GM18909 (cell line): ENCODE measurements around the gene RELA.

ENCODE experiments used
- ATAC-seq: cut with Tn5 transposase; IDR thresholded peaks from one replicate; pipeline ENCODE4 v1.9.1; 2021; ENCODE audit warnings: mild to moderate bottlenecking; ENCODE audit not compliant: unreplicated experiment, poor library complexity

The RELA gene

DNA sequence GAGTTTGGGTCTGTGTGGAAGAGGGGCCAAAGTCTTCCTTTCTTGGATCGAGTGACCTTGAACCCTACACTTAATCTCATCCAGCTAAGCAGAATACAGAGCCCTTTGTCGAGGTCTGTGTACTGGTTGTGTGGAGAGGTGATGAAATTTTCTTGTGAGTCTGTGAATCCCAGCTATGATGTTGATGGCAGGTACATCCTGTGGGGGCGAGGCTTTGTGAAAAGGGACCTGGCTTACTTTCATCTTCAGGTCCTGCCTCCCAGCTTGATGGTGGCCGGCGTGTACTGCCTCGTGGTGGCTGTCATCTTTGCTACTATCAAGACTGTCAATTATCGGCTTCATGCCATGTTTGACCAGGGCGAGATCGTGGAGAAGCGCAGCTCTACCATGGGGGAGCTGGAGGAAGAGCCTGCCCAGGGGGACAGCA is 46.1 kb downstream of the RELA start:
- ATAC-seq, result no peak

DNA sequence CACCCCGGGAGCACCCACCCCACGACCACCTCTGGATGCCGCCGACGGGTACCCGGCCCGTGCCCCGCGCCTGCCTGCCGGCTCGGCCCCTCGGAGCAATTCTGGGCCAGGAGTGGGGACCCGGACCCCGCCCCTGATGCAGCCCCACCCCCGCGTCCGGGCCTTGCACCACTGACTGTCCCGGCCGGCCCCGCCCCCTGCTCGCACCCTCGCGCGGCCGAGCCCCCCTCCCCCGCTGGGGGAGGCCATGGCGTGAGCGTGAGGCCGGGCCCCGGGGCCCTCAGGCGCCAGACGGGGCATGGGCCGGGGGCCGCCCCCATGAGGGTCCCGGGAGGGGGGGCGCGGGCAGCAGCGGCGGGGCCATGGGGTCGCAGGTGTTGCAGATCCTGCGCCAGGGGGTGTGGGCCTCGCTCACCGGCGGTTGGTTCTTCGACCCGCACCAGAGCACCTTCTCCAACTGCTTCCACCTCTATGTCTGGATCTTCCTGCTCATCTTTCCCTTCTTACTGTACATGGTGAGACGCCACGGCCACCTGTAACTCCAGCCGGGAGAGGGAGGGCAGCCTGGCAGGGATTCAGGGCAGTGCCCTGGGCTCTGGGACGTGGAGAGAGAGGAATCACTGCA is 46.7 kb downstream of the RELA start:
- peak; percentile 9 for ATAC-seq

DNA sequence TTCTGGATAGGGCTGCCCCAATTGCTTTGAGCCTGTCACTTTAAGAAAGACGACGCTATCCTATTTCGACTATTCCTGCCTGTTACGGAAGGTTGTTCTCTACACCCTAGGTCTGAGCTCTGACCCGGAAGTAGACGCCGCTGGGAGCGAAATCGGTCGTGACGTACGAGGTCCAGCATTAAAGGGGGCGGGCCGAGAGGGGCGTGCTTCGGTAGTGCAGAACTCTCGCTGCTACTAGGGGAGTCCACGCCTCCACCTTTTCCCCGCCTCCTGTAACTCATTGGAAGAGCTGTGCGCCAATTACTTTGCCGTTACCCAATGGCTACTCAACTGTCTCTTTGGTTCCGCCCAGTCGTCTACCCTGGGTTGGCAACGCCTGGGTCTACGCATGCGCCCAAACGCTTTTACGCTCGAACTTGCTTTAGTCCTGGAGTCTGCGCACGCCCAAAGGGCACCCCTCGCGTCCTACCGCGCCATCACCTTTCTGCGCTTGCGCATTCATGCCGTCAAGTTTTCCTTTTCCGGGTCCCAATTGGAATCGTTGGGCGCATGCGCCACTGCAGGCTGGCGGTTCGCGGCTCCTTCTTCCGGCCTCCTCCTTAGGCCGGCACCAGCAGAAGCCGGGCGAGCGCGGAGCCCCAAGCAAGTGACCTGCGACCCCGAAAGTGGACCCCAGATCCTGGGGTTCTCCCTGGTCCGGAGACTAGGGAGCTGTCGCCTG is 47.3 kb downstream of the RELA start, which contains the start of gene PCNX3:
Gene PCNX3, plus strand, starts transcription at position 548 of the 721 bp plus-strand sequence. CDS start 536 bp downstream, outside the sequence.
- peak; percentile 81 for ATAC-seq

DNA sequence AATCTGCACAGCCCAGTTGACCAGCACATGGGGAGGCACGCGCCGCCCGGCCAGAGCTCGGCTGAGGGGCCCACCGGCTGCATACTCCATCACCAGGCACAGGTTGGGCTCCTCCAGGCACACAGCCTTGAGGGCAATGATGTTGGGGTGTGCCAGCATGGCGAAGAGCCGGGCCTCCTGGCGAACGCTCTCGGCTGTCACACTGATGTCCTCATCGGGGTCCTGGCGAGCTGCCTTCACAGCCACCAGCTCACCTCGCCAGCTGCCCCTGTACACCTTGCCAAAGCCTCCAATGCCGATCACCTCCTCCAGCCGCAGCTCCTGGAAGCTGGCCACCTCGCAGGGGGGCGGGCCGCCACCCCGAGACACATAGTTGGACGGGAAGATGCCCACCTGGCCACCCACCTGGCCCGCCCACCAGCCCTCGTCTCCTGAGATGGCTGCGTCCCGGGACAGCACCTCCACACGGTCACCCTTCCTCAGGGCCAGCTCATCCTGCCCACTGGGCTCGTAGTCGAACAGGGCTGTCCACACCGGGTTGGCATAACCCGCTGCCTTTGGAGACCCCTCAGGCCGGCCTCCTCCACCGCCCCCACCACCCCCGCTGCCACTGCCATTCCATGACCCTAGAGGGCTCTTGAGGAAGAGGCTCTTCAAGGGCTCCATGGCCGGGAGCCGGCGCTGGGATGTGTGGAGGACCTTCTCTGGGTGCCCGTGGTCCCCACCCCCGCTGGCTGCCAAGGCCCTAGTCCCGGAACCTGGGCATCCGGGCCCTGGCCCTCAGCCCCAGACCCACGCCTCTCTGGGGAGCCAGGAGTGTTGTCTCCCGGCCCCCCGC is 49.4 kb downstream of the RELA start:
- no peak for ATAC-seq

DNA sequence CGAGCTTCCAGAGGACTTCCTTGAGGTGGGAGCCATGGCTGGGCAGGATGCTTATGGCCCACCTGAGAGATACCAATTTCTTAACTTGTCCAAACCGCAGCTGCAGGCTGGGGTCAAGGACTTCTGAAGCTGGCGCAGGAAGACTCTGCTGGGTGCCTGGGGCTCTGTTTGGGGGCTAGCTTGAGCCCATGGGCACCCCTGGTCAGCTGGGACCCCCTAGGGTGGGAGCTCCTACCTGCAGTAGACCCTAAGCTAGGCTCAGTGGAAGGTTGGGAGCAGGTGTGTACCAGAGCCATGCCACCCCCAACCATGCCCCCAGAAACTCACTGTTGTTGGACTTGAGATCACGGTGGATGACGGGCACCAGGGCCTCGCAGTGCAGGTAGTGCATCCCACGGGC is 50.0 kb downstream of the RELA start:
- no peak for ATAC-seq

DNA sequence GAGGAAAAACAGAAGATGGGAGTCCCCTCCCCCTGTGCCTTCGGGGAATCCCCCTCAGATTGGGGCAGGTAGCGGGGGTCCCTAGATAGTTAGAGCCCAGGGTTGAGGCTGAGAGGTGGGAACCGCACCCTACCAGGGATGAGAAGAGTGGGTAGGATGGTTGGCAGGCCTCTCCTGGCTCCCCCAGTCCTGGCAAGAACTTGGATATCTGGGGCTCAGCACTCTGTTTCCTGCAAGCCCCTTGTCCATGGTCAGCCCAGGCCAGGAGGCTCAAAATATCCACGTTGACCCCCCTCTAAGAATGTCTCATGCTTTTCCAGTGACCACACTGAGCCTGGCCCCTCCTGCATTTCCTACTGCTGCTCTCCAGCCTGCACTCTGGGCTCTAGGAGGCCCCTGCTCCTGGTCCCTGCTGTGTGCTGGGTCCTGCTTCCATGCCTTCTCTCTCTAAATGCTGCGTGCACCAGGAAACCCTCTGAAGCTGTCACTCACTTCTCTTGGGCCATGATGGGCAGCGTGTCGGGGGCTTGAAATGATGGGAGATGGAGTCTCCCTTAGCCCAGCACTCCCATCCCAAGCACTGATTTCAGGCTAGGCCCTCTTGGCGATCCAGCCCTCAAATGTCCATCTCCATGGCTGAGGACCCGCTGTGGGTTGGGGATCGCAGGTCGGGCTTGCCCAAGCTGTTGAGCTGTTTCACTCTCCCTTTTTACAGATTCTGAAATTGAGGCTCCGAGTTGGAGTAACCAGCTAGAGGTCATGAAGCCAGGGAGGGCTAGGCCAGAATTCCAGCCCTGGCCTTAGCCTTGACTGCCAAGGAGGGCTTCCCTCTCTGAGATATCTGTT is 50.7 kb downstream of the RELA start:
- no peak for ATAC-seq

DNA sequence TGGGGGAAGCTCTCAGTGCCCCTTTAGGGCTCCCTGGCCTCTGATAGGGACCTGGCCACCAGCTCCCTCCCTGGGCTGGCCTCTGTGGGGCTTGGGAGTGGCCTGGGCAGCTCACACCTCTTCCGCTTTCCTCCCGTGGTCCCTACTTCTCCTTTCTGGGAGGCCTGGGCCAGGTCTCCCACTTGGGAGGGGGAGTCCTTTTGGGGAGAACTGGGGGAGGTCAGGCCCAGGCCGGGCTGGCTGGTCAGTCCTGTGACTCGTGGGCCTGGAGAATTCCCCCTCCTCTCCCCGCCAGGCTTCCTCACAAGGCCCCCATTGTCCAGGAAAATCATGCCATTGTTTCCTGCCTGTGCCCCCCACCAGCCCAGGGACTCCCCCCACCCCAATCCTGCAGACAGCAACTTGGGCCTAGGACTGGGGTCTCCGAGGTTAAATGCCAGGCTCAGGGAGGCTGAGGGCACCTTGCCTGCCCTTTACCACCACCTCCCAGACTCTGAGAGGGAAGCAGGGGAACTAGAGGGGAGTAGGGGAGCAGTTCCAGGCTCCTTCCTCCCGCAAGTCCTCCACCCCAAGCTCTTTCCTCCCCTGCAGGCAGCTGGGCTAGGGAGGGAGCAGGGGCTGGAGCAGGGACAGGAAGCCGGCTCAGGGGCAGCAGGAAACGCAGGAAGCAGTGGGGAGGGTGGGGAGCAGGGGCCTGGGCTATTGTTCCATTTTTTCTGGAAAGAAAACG is 51.5 kb downstream of the RELA start:
- no peak for ATAC-seq

DNA sequence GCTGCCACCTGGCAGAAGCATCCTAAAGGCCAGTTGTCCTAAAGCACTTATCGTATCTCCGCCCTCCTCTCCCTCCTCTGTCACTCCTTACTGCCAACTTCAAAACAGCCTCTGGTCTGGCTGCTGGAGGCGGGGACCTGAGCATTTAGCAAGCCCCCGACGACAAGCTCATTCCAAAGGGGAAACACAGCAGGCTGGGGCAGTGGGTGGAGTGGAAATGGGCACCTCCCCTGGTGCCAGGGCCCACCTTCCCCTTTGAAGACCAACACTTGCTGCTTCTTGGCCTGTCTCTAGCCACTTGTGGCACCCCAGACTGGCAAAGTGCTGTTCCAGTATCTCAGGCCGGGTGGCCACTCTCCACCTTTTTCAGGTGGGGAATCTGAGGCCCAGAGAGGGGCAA is 52.3 kb downstream of the RELA start:
- ATAC-seq, result no peak

DNA sequence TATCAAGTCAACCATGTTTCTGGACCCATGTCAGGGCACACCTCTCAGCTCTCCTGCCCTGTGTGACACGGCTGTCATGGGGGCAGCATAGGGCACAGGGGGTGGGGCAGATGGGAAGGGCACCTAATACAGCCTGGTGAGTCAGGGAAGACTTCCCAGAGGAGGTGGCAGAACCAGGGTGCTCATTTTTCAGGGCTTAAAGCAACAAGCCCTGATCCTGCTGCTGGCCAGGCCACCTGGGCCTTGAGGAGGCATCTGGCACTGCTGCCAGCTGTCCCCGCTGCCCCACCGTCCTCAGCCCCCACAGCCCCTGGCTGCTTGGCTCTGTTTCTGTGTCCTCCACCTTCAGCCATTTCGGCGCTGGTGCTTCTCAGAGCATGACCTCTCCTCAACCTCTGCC is 53.1 kb downstream of the RELA start:
- no peak for ATAC-seq

DNA sequence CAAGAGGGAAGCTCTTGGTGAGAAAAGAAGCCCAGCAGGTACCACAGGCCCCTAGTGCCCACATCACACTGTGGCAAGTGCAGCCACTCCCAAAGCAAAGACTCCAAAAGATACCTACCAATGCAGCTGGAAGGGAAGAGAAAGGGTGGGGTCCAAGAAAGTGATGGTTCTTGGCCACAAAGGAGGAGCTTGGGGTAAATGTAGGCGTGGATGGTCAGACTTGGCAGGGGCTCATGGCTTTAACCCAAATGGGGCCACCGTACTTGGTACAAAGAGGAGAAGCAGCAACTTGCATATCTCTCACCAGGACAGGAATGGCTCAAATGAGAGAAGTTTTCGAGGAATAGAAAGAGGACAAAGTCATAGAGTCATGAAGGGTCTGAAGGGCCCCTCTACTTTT is 53.5 kb downstream of the RELA start:
- ATAC-seq, result no peak

DNA sequence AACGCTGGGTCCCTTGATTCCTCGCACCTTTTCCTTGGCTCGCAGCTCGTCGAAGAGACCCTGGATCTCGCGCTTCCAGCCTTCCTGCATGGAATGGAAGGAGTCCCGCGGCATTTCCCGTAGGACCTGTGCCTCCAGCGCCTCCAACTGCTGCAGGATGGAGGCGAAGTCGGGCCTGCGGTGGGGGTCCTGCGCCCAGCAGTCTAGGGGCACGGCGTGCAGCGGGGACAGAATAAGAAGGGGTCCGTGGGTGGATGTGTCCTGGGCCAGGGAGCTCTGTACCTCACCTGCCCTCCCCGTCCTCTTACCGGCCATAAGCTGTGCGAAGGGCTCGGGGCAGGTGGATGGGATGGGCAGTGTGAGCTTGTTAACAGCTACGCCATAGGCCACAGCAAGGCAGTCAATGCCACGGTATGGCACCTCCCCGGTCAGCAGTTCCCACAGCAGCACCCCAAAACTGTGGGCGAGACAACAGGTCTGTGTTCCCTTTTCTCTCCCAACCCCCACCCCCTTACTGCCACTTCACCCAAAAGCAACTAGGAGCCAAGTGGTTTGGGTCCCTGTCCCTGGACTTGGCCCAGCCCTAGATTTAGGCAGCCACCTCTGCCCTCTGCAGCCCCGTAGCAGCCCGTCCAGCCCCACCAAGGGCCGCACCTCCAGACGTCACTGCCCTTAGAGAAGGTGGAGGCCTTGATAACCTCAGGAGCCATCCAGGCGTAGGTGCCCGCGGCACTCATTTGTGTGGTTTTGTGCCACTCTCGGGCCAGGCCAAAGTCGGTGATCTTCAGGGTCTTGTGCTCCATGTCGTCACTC is 54.9 kb downstream of the RELA start:
- ATAC-seq, result no peak

DNA sequence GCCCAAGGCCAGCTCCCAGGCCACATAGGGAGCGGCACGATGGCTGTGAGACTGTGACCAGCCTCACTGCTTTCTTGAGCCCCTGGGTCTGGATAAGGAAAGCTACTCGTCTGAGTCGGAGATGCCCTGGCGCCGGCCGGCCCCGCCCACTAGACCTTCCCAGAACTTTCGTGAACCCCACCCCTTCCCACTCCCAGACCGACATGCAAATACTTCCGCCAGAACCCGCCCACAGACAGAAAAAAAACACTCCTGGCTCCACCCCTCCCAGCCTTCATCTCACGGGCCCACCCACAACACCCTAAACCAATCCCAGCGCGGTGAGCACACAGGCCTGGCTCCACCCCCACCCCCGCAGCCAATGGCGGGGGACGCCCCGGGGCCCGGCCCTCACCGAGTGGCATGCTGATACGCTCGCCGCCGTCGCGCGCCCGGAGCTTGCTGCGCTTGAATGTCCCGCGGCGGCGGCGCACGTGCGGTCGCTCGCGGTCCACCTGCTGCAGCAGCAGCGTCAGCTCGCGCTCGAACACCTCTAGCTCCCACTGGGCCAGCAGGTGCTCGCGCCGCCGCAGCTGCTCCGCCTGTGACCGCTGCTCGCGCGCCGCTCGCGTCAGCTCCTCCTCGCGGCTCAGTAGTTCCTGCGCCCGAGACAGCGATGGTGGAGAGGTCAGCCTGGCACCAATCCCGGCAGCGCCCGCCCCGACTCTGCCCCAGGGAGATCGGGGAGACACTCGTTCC is 55.7 kb downstream of the RELA start:
- no peak for ATAC-seq

DNA sequence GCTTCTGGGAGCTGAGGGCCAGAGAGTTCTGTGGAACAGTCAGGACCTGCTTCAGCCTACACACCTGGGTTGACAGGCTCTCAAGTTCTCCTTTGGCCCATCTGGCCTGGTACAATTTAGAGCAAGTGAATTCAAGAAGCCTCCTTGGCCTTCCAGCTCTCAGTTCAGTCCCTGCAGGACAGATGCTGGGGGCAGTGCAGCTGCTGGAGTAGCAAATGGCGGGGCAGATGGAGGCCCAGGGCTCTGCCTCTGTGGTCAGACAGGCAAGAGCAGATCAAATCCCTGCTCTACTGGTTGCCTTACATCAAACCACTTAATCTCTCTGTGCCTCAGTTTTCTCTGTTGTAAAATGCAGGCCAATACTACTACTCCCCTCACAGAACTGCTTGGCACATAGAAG is 58.5 kb downstream of the RELA start:
- no peak for ATAC-seq
